ENCODE results near the gene FBXO9.

GRCh38 chr6:53048431-53049195 is 16.6 kb upstream of the FBXO9 start:
- TF ChIP-seq CTCF (IDR thresholded peaks at IDR 0.05) (no peak), POLR2A (IDR thresholded peaks at IDR 0.05) (no peak)
